NCI-H2029 treated with DMSO at 0.1 percent for 48 hours (cell line): ENCODE measurements around the gene PDCD6IP.

Experiments used
- DNase-seq: peaks from one replicate; lab custom pipeline; 2025; lab: John Stamatoyannopoulos, UW

The PDCD6IP gene

DNA sequence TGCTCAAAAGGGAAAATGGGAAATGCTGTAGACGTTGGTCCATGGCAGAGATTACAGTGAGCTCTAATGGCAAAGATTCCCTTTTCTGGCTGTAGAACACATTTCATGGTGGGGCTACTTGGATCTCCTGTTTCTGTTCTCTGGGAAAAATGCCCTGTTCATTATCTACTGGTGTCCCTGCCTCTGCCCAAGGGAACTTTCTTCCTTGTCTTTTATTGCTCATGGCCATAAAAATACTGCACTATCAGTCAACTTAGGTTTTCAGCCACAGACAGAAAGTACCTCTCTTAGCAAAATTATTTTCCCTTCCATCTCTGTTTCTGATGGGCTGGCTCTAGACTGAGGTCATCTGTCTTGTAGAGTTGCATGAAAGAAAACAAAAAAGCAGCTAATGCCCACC is 98.9 kb downstream of the PDCD6IP start:
- DNase-seq, result no peak

DNA sequence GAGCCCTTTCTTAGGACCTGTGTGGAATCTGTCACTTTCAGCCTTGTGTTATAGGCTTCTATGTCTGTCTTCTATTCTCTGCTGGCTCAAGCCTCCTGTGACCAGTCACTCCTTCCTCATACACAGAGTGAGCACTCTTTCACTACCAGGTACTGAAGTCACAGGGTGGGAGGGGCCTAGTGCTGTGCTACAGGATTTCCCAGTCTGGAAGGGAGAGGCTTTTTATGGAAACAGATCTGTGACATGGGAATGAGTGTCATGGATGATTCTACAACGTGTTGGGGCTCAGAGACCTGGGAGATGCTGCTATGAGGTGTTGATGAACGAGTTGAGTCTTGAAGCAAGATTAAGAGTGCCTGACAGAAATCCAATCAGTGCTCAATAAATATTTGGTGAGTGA is 100.5 kb downstream of the PDCD6IP start:
- DNase-seq, result no peak

DNA sequence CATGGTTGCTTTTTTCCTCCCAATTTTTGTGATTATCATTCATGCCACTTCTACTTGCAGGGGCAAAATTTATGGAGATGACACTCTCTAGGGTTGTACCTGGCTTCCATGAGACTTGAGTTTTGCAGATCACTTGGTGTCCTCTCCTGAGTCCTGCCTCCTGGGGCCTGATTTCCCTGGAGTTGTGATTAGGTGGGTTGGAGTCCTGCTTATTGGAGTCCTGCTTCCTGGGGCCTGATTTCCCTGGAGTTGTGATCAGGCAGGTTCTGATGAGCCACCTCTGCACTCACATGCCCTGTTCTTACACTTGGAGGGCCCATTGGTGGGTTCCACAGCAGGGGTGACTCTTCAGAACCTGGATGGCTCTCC is 102.0 kb downstream of the PDCD6IP start:
- DNase-seq, result no peak

DNA sequence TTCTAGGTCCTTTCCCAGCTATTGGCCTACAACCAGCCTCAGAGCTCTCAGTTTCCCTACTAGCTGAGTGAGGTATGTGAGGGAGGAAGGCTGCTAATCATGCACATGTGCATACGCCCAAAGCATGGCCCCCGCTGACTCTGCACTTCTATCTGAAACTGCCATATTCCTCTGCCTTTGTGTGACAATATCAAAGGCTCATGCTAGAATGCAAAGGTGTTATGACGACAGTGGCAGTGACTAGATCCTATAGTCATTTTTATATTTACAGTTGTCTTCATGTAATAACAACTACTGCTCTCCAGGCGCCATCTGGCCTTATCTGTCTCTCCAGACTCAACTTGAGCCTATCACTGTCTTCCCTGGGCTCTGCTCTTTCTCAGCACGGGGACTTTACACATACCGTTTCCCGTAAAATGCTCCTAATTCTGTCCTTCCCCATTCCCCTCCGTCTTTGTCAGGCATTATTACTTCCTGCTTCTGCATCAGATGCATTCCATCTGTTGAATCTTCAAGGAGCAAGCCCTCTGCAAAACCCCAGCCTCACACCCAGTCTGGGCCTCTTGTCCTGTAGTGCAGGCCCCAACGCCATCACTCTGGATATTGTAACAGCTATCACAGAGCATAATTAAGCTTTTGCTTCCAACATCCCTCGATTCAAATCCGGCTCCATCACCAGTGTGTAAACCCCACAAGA is 102.5 kb downstream of the PDCD6IP start:
- DNase-seq, result no peak

GRCh38 chr3:33901862-33902563 is 103.6 kb downstream of the PDCD6IP start:
- DNase-seq, result no peak

DNA sequence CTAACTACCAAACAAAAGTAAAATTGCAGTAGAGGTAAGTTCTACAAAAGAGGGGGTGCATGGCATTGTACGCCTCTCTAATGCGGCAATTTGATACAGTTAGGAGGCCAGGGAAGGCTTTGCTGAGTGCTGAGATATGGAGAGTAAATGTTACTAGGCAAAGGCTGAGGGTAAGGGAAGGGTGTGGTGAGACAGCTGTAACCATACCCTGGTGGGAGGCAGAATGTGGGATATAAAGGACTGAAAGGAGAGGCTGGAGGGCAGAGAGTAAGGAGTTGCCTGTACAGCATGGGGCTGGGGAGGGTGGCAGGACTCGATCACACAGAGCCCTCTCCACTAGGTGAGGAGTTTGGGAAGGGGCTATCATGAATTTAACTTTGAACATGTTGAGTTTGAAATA is 106.3 kb downstream of the PDCD6IP start:
- no peak for DNase-seq

DNA sequence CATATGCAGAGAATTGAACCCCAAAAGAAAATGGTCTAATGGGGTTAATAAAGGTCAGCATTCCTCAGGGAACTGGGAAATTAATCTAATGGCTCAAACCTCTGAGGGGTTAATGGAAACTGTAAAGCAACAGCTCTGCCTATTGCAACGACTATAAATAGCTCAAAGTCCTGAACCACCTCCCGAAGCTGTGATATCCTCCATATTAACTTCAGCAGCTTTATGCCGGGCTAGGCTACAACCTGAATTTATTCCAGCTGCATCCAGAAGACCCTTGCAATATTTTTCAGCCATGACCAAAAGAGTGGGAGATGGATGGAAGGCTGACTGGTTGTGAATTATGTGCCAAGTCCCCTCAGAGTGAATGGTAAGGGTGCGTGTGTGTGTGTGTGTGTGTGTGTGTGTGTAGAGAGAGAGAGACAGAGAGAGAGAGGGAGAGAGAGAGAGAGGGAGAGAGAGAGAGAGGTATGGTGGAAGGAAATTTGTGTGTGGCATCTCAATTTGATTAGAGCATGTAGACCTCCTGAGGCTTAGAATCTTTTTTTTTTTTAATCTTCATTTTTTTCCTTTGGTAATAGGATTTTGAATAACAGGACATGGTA is 109.9 kb downstream of the PDCD6IP start:
- no peak for DNase-seq

GRCh38 chr3:33909547-33909946 is 111.1 kb downstream of the PDCD6IP start:
- DNase-seq, result no peak

DNA sequence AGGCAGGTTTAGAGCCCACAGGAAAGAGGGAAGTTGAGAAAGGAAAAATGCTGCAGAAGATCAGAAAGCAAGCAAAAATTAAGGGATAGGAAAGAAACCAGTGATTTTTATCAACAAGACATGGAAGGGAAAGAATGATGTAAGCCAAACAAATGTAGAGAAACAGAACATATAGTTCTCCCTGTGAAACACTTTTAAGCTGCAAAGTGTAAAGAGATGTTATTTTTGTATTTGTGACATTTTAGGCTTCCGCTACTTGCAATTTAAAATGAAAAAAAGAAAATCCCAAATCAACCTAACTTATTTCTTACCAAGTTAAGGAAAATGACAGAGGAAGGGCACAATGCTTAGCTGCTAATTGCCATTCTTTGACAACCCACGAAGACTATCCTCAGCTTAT is 111.6 kb downstream of the PDCD6IP start:
- no peak for DNase-seq

DNA sequence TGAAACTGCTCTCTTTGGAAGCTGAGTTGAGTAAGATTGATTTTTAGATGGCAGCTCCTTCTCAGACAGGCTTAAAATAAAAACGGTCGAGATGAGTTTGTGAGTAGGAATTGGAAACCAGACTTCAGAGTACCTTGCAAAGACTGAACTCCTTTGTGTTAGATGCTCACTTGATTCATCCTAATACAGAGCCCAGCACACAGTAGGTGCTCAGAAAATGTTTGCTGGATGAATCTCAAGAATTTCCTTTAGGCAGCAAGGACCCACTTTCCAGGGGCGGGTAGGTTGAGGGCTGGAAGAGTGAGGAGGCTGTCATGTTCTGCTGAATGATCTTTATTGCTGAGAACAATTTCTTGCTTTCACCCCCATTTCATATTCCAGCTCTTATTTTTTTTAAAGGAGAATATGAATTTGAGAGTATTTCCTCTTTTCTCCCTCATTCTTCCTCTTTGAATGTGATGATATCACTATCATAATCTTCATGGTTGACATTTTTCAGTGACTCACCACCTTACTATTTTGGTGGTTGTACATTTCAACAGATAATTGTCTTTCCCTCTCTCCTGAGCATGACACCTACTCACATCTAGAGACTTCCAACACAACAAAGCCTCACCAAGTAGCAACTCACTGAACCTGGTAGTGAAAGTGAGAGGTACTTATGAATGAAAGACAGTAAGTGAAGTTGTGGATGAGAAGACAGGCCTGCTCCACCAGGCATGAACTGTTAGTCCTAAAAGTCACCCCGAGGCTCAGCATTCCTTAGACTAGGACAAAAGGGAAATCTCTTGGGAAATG is 113.3 kb downstream of the PDCD6IP start:
- DNase-seq, result no peak

DNA sequence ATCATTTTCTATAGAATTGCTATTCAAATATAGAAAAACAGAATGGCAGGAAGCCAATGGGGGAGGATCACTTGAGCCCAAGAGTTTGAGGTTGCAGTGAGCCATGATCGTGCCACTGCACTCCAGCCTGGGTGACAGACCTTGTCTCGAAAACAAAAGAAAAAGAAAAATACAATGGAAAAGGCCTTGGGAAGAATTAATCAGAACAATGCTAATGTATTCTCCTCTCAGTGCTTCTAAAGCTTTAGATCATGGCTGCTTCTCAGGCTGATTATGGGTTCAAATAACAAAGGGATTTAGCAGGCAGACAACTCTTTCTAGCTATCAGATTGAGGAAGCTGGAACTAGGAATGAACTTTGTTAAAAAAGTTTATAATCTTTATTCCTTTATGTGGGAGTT is 115.8 kb downstream of the PDCD6IP start:
- DNase-seq, result no peak

DNA sequence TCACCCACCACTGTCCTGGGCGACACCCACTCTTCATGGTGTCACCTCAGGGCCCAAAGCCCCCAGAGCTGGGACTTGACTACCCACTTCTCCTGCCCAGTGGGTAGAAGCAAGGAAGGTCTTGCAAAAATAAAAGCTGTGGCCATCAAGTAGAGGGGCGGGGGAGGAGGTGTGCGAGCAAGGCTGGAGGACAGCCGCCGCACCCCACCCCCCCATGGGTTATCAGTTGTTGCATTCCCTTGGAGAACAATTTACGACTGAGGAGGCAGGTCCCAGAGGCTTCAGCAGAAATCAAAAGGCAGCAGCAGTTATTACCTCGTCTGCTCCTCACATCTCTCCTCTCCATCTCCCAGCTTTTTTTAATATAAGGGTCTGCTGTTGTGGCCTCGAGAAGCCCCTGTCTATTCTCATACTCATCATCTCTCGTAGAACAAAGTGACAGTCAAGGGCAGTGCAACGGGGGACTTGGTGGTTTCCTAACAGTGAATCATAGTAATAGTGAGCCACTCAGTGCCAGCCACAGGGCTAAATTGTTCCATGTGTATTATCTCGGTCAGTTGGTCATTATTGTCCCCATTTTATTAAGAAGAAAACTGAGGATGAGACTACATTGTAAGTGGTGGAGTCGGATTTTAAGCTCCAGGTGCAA is 116.4 kb downstream of the PDCD6IP start:
- no peak for DNase-seq

- no peak for DNase-seq
Measured at GRCh38 chr3:33915796-33916546, 117.5 kb downstream of the PDCD6IP start.

DNA sequence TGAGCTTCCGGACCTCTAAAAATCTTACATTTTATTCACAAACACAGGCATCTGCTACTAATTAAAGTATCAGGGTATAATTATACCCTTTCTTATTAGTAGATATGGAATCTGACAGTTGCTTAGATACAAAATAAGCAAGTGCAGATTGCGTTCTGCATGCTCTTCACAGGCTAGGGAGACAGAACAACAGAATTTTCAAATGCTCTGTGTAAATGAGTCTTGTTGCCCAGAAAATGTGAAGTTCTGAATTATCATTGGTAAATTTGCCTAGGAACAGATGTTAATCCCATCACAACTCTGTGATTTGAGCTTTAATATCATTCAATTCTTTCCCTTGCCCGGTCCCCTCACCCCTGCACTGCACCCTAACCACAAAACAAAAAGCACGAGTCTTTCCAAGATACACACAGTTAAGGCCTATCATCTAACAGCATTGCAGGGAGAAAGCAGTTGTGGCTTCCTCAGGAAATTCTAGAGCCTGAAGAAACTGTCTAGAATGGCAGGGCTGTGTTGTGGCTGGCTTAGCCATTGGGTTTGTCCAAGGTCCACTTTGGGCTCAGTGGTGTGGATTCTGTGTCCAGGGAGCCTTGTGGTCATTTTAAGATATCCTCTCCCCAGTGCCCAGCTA is 119.8 kb downstream of the PDCD6IP start:
- DNase-seq, result no peak
